A549 (cell line): ENCODE data around the gene DNHD1. TPM values are rescaled to one million over a fixed set of nuclear protein-coding genes. Genes with fewer than 3 reads are reported as not detected.

Source experiments
- BCL3 ChIP-seq: fragments of >200 bp; sonication (Bioruptor Twin); formaldehyde crosslinking; IDR thresholded peaks from 3 replicates; pipeline ENCODE4 v1.6.1; 2016
- CHD2 ChIP-seq: fragments of 150-350 bp; IDR thresholded peaks from 2 replicates; pipeline ENCODE4 v1.6.1; 2014; ENCODE audit warnings: low read length; ENCODE audit not compliant: partially characterized antibody
- CHD4 ChIP-seq: fragments of 200-600 bp; sonication (generic); IDR thresholded peaks from 2 replicates; pipeline ENCODE4 v1.6.1; 2016; ENCODE audit warnings: antibody characterized with exemption, mild to moderate bottlenecking, borderline replicate concordance
- E2F6 ChIP-seq: IDR thresholded peaks from 2 replicates; pipeline ENCODE4 v1.6.1; 2012; ENCODE audit warnings: low read depth, borderline replicate concordance
- EHF ChIP-seq: fragments of 250-450 bp; sonication (Bioruptor Pico); IDR thresholded peaks from 2 replicates; pipeline ENCODE4 v1.5.0; 2020; ENCODE audit warnings: mild to moderate bottlenecking
- EHMT2 ChIP-seq: fragments of 200-600 bp; sonication (generic); IDR thresholded peaks from 2 replicates; pipeline ENCODE4 v1.6.1; 2016; ENCODE audit warnings: antibody characterized with exemption, low read depth, mild to moderate bottlenecking, moderate library complexity
- EP300 ChIP-seq, 2 experiments: fragments of >200 bp; sonication (Bioruptor Twin); formaldehyde crosslinking; IDR thresholded peaks; 2 replicates in 1 of 2; 3 replicates in 1 of 2; pipeline ENCODE4 v1.6.1; 2016 to 2017
- FOSL2 ChIP-seq, 2 experiments: fragments of 450-650 bp in 1 of 2; fragments of >200 bp in 1 of 2; sonication (Bioruptor Twin) in 1 of 2; formaldehyde crosslinking; IDR thresholded peaks; 2 replicates each; pipeline versions ENCODE4 v1.5.0 to v1.6.1; 2016 to 2020; ENCODE audit warnings: mild to moderate bottlenecking in 1 of 2, moderate library complexity in 1 of 2
- GATA3 ChIP-seq: IDR thresholded peaks from 2 replicates; pipeline ENCODE4 v1.6.1; 2012; ENCODE audit warnings: borderline replicate concordance
- HDAC2 ChIP-seq: fragments of 200-600 bp; sonication (generic); IDR thresholded peaks from 2 replicates; pipeline ENCODE4 v1.6.1; 2016
- JUNB ChIP-seq: fragments of >200 bp; sonication (Bioruptor Twin); formaldehyde crosslinking; IDR thresholded peaks from 2 replicates; pipeline ENCODE4 v1.6.1; 2016
- MAFK ChIP-seq: fragments of 450-650 bp; IDR thresholded peaks from 2 replicates; pipeline ENCODE4 v1.6.1; 2014; ENCODE audit not compliant: partially characterized antibody
- MAX ChIP-seq: IDR thresholded peaks from 2 replicates; pipeline ENCODE4 v1.6.1; 2012
- NPAS2 ChIP-seq: fragments of 250-450 bp; sonication (Bioruptor Pico); IDR thresholded peaks from 2 replicates; pipeline ENCODE4 v1.8.0; 2022; ENCODE audit warnings: mild to moderate bottlenecking, moderate library complexity, borderline replicate concordance
- POLR2AphosphoS2 ChIP-seq: conservative IDR thresholded peaks from 2 replicates; pipeline ENCODE4 v1.6.1; 2012; ENCODE audit warnings: low read length, improper control_type of control experiment, inconsistent platforms
- RFX5 ChIP-seq: fragments of 450-650 bp; IDR thresholded peaks from 2 replicates; pipeline ENCODE4 v1.7.1; 2014; ENCODE audit warnings: antibody characterized with exemption, mild to moderate bottlenecking, moderate library complexity
- SREBF2 ChIP-seq: fragments of 450-650 bp; IDR thresholded peaks from 2 replicates; pipeline ENCODE4 v1.6.1; 2014; ENCODE audit warnings: mild to moderate bottlenecking, moderate library complexity
- USF2 ChIP-seq: fragments of 450-650 bp; IDR thresholded peaks from 2 replicates; pipeline ENCODE4 v1.6.1; 2014; ENCODE audit warnings: antibody characterized with exemption
- ZC3H11A ChIP-seq: fragments of 450-650 bp; IDR thresholded peaks from 2 replicates; pipeline ENCODE4 v1.6.1; 2014; ENCODE audit warnings: antibody characterized with exemption, mild to moderate bottlenecking
- ZNF302 ChIP-seq: fragments of 250-450 bp; sonication (Bioruptor Pico); IDR thresholded peaks from 2 replicates; pipeline ENCODE4 v1.9.0; 2021; ENCODE audit warnings: inconsistent platforms, mild to moderate bottlenecking, moderate library complexity
- polyA plus RNA-seq, 4 experiments: library from polyadenylated mRNA; depleted of rRNA in 3 of 4; stranded (reverse); fragments of >200 nt; fragmentation: RNase III in 1 of 4; extraction: RNeasy Plus Mini Kit Qiagen cat#74134 plus additional on column Dnase treatment in 1 of 4; gene quantifications; 2 replicates in 3 of 4; 3 replicates in 1 of 4; pipeline ENCODE4 v1.2.3, GENCODE V29; 2011 to 2017
- TF ChIP-seq, protein P1 (sequence below): fragments of 250-450 bp; sonication (Bioruptor Pico); IDR thresholded peaks from 2 replicates; pipeline ENCODE4 v1.5.0; 2021; ENCODE audit warnings: mild to moderate bottlenecking, moderate library complexity, borderline replicate concordance
- TF ChIP-seq, protein P2 (sequence below): IDR thresholded peaks from 2 replicates; pipeline ENCODE4 v1.6.1; 2012
- TF ChIP-seq, protein P3 (sequence below): fragments of 250-450 bp; sonication (Bioruptor Pico); IDR thresholded peaks from 2 replicates; pipeline ENCODE4 v1.5.0; 2020; ENCODE audit warnings: low read depth, mild to moderate bottlenecking, moderate library complexity

The DNHD1 gene
- polyA plus RNA-seq, 2 of the 4 experiments (the other 2 are of a cell fraction): 6.8 to 8.6 TPM

- peak; percentile 84; the same call in 2 of the 3 replicates for TF ChIP-seq BCL3
- TF ChIP-seq EP300 (IDR thresholded peaks at IDR 0.05): no peak
- TF ChIP-seq EHF (CRISPR knock-in tag): no peak
- TF ChIP-seq E2F6: peak; percentile 49; the same call in 1 of the 2 replicates
- peak; percentile 88 for TF ChIP-seq MAX
- no peak for TF ChIP-seq USF2
- TF ChIP-seq CHD2: peak; percentile 52
- no peak for TF ChIP-seq POLR2AphosphoS2
- peak; percentile 41 for TF ChIP-seq MAFK
- no peak for TF ChIP-seq RFX5
- TF ChIP-seq NPAS2 (CRISPR knock-in tag): no peak
- TF ChIP-seq ZC3H11A: no peak
- TF ChIP-seq CHD4: no peak
- TF ChIP-seq EHMT2: no peak
- TF ChIP-seq, protein P1, sequence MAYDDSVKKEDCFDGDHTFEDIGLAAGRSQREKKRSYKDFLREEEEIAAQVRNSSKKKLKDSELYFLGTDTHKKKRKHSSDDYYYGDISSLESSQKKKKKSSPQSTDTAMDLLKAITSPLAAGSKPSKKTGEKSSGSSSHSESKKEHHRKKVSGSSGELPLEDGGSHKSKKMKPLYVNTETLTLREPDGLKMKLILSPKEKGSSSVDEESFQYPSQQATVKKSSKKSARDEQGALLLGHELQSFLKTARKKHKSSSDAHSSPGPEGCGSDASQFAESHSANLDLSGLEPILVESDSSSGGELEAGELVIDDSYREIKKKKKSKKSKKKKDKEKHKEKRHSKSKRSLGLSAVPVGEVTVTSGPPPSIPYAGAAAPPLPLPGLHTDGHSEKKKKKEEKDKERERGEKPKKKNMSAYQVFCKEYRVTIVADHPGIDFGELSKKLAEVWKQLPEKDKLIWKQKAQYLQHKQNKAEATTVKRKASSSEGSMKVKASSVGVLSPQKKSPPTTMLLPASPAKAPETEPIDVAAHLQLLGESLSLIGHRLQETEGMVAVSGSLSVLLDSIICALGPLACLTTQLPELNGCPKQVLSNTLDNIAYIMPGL (CRISPR knock-in tag): no peak
- TF ChIP-seq JUNB: no peak
- TF ChIP-seq, protein P2, sequence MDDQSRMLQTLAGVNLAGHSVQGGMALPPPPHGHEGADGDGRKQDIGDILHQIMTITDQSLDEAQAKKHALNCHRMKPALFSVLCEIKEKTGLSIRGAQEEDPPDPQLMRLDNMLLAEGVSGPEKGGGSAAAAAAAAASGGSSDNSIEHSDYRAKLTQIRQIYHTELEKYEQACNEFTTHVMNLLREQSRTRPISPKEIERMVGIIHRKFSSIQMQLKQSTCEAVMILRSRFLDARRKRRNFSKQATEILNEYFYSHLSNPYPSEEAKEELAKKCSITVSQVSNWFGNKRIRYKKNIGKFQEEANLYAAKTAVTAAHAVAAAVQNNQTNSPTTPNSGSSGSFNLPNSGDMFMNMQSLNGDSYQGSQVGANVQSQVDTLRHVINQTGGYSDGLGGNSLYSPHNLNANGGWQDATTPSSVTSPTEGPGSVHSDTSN: no peak
- TF ChIP-seq HDAC2: no peak
- no peak for TF ChIP-seq ZNF302
- TF ChIP-seq GATA3: 0 out of 2 replicates have a peak, but pooled peaks have one; percentile 10
- TF ChIP-seq, protein P3, sequence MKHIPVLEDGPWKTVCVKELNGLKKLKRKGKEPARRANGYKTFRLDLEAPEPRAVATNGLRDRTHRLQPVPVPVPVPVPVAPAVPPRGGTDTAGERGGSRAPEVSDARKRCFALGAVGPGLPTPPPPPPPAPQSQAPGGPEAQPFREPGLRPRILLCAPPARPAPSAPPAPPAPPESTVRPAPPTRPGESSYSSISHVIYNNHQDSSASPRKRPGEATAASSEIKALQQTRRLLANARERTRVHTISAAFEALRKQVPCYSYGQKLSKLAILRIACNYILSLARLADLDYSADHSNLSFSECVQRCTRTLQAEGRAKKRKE (CRISPR knock-in tag): no peak
- TF ChIP-seq FOSL2 (IDR thresholded peaks at IDR 0.05): no peak
- no peak for TF ChIP-seq FOSL2 (CRISPR knock-in tag; IDR thresholded peaks at IDR 0.05)
- TF ChIP-seq SREBF2: no peak
Observed at GRCh38 chr11:6481012-6481923, 15.8 kb upstream of the DNHD1 start, which contains the start of the genes ARFIP2 and TIMM10B (continued).
